HK-2 (cell line): ENCODE data around the gene ERBB3.
"Not testable (repeated sequence)": the region's sequence is repeated elsewhere in the genome, so short reads cannot be mapped to it uniquely, and the experiment has no call there.

Experiments
- DNase-seq: peaks from one replicate; pipeline ENCODE4 v3.0.0-alpha.2; 2018; ENCODE audit not compliant: unreplicated experiment

The ERBB3 gene

DNA sequence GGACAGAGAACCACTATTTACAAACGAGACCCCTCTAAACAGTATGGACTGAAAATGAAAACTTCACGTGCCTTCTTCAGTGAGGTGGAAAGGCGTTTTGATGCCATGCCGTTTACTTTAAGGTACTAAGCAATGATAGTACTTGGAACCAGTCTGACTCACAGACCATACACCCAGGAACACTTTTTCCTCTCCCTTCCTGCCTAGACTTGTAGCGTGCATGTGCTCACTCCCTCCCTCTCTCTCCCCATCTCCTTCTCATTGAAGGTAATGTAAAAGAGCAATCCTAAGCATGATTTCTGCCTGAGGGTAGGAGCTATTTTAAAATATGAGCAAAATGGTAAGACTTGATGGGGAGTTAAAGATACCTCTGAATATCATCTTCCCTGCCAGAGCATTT, 30.6 kb downstream of the ERBB3 start:
- DNase-seq = no peak

DNA sequence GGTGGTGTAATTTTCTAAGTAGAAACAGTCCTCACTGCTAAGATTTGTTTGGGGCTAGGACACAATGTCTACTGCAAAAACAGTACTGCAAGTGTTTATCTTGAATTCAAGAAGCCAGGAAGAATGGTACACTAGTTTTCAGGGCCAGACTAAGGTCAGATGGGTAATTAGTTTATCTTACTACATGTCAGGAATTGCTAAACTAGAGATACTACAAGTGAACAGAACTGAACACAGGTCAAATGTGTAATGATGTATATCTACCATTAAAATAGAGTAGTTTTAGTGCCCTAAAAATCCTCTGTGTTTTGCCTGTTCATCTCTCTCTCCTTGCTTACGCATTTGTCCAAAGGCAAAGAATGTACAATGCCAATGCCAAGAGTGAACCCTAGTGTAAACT, 34.1 kb downstream of the ERBB3 start:
- DNase-seq = no peak

DNA sequence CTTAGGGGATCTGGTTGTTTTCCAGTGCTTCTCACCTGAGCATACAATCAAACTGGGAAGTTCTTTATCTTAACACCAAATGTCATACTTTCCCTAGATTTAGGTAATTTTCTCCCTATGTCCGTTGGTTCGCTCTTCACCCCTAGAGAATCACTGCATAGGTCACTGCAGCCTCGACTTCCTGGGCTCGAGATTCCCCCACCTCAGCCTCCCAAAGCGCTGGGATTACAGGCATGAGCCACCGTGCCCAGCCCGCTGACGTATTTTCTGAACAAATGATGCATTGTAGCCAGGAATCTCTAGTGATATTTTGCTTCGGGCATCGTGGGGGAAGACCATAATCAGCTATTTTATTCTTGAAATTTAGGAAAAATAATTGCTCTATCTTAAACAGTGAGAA, 35.4 kb downstream of the ERBB3 start:
- DNase-seq = no peak

DNA sequence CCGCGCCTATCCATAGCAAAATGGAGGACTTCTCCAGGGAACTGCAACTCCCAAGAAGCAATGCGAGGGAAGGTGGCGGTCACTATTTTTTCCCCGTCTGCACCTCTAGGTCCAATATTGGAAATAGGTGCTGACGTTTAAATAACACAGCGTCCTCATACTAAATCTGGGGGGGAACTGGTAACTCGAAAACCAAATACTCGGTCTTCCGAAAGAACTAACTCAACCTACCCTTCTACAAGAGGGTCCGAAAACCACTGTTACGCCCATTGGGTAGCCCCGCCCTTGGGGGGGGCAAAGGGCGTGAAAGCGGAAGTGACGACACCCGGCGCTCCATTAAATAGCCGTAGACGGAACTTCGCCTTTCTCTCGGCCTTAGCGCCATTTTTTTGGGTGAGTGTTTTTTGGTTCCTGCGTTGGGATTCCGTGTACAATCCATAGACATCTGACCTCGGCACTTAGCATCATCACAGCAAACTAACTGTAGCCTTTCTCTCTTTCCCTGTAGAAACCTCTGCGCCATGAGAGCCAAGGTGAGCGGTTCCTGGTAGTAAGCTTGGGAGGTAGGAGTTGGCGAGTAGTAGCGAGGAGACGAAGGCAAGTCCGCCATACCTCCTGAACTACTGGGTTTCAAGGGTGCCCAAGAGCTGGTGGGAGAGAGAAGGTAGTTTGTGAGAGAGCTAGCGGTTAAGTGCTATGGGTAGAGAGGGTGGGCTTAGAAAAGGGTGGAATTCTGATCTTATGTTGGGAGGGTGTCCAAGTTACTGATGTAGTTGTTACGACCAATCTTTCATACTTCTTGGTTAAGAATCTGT, 36.5 kb downstream of the ERBB3 start, which contains the start of gene RPL41:
TSS of gene RPL41 (plus strand) at position 367 of the 815 bp plus-strand sequence.
- peak; percentile 92 for DNase-seq

DNA sequence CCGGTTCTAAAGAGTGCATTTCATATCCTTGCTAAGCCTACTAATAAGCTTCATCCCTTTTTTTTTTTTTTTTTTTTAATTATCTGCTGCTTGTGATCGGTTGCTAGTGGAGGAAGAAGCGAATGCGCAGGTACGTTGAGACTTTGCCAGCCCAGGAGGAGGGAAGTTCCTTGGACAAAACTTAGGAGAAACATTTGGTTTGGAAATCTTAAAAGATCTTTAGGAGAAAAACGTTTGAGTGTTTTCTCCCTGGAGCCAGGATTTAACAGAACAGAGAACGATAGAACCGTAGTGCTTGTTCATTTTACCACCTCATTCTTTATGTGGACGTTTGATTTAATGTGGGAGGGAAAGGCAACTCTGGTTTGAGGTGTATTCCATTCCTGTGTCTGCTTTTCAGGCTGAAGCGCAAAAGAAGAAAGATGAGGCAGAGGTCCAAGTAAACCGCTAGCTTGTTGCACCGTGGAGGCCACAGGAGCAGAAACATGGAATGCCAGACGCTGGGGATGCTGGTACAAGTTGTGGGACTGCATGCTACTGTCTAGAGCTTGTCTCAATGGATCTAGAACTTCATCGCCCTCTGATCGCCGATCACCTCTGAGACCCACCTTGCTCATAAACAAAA, 37.2 kb downstream of the ERBB3 start:
- DNase-seq = not testable (repeated sequence)

DNA sequence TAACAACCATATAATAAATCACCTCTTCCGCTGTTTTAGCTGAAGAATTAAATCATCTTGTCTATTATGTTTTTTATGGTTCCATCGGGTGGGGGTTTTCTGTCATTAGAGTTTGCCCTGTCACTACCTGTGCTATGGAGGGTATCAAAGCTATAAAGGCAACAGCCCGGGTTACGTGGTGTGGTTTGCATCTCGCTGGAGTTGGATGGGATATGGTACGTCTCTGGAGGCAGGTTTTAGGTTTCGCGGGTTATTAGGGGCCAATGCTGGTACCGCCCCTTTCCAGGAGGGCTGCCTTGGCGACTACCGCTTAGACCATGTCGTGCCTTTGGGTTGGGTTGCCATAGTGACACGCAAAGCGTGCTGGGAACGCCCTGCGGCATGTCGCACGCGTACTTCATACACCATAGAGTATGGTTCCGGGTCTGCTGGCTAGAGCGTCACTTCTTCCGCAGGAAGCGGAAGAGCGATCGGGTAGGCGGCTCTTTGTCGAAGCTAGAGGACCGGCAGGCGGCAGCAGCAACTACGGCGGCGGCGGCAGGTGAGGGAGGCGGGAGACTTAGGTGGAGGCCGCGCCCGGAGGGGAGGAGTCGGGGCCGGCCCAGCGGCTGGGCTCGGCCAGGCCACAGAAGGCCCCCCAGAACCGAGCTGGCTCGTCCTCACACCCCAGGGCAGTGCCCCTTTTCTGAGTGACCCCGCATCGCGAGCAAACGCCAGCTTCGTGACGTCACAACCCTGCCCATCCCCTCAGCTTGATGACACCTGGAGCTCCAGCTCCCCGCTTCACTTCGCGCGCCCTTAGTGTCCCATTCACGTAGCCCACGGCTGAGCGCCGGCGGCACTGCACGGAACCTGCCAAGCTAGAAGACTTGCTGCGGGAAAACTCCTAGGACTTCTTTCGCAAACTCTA, 38.1 kb downstream of the ERBB3 start, which contains the start of gene ZC3H10:
TSS of gene ZC3H10 (plus strand) at position 489 of the 910 bp plus-strand sequence. CDS start 2,297 bp downstream, outside the sequence.
- peak; percentile 99 for DNase-seq

DNA sequence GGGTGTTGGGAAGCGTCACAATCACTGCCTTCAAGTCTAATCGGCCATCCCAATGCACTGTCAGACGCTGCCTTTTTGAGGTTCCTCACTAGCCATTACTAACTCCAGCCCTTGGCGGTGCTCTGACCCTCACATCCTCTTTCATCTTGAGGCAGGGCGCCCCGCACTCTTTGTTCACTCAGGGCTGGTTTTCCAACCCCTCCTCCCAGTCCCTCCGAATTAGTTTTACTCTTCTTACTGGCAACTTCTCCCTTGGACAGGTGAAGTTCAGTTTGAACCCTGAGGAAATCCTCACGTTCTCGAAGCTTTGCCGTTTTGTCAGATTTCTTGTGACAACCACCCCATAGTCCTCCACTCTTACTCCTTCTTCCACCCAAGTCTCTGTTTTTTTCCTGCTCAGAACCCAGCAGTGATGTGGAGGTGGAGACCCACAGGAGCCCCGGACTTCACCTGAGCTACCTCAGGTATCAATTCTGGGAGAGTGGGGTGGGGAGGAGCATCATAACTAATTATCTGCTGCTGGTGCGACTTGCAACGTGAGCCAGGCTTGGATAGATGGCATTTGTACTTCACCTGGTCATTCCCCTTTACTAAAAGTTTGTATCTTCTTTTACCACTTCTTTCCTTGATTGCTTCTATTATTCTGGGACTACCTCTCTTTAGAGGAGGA, 38.9 kb downstream of the ERBB3 start:
- DNase-seq = no peak

DNA sequence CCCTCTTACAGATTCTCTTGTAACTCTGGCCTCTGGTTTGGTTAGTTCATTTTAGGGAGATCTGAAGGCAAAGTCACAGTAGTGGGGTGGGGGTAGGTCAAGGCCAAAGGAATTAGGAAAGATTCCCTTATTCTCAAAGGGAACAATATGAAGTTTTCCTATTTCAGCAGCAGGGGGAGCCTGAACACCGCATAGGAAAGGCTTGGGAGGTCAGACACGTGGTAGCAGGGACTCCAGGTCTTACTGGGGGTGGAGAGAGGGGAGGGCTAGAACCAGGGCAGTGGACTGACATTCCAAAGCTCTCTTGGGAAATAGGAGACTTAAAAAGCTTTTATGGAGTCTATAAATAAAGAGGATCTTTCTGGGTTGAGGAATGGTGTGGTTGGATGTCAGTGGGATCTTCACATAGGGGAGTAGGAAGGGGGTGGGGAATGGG, 39.4 kb downstream of the ERBB3 start:
- peak; percentile 76 for DNase-seq

DNA sequence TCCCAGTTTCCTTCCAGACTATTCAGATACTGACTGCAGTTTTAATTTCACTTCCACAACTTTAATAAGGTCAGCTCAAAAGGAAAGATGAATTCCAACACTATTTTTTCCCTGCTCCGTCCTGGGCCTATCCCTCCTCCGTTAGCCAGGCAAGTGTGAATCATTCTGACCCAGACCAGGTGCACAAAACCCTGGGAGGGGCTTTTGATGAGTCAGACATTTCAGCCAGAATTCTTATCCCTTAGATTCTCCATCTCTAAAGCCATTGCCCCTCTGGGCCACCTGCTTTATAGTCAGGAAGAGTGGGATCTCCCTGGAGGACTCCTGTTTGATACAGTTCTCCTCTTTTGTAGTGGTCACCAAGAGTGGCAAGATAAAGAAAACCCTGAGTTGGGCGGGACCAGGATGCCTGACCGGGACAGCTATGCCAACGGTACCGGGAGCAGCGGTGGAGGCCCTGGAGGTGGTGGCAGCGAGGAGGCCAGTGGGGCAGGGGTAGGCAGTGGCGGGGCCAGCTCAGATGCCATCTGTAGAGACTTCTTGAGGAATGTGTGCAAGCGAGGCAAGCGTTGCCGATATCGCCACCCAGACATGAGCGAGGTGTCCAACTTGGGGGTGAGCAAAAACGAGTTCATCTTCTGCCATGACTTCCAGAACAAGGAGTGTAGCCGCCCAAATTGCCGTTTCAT, 40.3 kb downstream of the ERBB3 start:
- DNase-seq = no peak

DNA sequence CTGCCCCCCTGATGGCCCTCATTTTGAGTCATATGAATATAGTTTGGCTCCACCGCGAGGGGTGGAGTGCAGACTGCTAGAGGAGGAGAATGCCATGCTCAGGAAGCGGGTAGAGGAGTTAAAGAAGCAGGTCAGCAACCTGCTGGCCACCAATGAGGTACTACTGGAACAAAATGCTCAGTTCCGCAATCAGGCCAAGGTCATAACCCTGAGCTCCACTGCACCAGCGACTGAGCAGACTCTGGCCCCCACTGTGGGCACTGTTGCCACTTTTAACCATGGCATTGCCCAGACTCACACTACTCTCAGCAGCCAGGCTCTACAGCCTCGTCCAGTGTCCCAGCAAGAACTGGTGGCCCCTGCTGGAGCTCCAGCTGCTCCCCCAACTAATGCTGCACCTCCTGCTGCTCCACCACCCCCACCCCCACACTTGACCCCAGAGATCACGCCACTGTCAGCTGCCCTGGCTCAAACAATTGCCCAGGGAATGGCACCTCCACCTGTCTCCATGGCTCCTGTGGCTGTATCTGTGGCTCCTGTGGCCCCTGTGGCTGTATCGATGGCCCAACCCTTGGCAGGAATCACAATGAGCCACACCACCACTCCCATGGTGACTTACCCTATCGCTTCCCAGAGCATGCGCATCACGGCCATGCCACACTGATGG, 41.4 kb downstream of the ERBB3 start:
- DNase-seq = no peak

DNA sequence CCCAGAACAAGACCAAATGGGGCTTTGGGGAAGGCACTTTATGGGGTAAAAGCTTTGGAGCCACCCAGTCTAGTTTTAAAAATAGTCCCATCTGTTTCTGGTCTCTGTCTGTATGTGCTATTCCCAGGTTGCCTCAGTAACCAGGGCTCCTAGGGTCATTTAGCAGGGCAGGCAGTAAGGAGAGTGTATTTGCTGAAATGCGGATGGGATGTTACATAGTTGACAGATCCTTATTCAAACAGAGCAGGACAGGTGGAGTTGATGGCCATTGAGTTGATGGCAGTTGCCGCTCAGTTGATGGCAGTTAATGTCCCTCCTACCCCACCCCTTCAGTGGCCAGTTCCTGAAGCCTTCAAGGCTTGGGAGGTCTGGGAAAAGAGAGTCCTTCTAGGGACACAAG, 42.7 kb downstream of the ERBB3 start:
- DNase-seq = no peak

DNA sequence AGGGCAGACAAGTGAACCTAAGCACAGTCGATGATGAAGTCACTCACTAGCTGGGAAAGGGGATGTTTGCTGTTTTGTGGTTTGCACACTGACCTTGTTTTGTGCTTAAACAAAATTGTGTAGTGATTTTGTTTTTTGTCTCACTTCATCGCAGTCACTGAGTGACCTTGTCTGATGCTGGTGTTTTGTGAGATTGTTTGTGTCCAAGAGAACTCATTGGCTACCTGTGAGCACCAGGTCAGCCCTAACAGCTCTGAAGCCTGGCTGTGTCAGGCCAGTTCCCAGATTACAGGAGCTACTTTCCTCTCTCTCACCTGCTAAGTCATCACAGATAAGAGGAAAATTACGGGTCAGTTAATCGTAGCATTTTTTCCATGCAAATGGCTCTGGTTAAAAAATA, 44.2 kb downstream of the ERBB3 start:
- DNase-seq = no peak

DNA sequence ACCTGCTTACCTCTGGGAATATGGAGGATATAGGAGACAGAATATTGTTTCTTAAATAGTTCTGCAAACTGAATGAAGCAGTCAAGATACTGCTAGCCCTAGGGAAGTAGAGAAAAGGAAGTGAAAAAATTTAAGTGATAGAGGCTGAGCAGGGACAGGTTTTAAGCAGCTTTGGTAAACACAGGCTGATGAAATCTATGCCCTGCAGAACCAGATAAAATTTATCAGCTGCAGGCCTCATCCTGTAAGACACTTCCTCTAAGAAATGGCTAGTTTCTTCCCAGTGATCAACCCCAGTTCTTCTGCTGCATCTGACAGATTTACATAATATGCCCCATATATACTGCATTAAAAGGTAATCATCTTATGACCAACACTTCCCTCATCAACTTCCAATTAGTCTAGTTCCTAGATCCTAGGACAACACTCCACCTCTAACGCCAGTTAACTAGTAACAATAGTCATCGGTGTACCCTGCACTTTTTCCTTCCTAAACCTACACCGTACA, 46.8 kb downstream of the ERBB3 start:
- DNase-seq = no peak

DNA sequence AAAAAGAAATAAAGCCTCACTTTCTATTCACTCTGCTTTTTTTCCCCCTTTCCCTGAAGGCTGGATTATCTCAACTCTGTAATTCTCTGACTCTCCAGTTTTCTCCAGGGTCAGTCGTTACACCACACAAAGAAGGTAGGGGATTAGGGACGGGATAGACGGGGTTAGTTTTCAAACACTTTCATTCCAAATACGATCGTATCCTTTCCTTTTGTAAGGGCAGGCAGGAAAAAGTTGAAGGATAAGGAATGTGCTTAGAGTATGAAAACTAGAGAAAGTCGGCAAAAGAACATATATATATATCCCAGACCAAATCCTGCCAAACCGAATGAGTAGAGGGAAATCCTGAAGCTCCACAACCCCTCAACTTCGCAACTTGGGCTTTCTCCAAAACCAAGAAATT, 47.5 kb downstream of the ERBB3 start:
- no peak for DNase-seq

DNA sequence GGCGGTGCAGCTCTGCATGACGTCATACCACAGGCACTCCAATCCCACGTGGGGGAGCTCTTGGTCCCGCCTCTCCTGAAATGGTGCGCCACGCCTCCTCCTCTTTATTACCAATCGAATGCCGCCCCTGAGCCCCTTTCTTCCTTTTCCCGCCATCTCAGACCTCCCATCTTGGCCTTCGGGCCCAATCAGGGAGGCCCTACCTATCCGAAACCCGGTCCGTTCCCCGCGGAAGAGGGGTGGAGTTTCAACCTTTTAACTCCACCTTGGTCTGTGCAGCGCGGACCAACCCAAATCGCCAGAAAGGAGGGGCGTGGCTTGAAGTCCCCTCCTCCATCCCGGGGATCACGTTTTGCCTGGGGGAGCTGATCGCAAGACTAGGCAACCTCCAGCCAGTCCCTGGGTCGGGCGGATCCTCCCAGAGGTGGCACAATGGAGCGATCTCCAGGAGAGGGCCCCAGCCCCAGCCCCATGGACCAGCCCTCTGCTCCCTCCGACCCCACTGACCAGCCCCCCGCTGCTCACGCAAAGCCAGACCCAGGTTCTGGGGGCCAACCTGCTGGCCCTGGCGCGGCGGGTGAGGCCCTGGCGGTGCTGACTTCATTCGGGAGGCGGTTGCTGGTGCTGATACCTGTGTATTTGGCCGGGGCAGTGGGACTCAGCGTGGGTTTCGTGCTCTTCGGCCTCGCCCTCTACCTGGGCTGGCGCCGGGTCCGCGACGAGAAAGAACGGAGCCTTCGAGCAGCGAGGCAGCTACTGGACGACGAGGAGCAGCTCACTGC, 48.1 kb downstream of the ERBB3 start, which contains the start of gene ESYT1:
TSS of gene ESYT1 (plus strand) at position 380 of the 782 bp plus-strand sequence. CDS start at position 433, 53 bp downstream.
- DNase-seq = peak; percentile 99

DNA sequence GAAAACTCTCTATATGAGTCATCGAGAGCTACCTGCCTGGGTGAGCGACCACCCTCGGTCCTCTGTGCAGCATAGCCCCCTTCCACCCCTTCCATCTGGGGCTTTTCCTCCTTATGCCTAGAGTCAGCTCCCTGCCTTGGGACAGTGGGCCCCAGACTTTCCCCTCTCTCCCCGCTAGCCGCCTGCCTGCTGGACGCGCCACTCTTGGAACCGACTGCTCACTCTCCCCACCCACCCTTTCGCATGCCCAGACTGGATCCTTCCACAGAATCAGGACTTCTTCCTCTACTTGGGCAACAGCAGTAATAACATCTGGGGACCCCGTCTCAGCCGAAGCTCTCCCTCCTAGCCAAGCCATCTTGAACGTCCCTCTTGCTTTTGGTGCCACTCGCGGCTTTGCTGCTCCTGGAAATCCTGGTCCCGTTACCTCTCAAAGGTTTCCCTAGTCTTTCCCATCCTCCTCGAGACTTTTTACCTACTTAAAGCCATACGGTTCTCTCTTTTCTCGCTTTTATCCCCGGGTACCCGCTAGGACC, 48.8 kb downstream of the ERBB3 start:
- no peak for DNase-seq

DNA sequence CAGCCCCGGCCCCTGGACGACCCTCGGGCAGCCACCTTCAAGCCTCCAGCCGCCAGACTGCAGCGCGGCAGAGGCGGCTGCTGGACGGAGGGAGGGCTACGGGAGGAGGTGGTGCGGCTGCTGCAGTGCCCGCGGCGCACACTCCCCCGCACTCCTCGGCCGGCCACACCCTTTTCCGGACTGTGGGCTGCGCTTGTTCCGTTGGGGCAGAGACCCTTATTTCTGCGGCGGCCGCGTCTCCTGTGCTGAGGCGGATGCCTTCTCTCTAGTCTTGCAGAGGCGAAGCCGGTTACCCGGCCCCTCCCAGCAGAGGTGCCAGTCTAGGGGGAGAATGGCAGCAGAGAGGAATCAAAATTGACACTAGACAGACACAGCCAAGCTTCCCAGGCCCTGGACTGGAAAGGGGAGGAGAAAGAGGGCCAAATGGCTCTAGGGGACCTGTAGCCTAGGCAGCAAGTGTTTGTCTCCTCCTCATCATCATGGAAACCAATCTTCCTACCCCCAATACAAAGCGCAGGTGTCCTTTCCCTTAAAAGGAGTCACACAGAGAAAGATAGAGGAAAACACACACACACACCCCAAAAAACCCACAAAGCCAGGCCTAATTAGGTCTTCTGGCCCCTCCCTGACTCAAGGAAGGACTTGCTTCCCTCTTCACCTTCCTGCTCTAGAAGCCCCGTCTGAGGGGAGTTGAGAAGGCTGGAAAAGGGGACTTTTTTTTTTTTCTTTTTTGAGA, 49.4 kb downstream of the ERBB3 start:
- DNase-seq = peak; percentile 61

DNA sequence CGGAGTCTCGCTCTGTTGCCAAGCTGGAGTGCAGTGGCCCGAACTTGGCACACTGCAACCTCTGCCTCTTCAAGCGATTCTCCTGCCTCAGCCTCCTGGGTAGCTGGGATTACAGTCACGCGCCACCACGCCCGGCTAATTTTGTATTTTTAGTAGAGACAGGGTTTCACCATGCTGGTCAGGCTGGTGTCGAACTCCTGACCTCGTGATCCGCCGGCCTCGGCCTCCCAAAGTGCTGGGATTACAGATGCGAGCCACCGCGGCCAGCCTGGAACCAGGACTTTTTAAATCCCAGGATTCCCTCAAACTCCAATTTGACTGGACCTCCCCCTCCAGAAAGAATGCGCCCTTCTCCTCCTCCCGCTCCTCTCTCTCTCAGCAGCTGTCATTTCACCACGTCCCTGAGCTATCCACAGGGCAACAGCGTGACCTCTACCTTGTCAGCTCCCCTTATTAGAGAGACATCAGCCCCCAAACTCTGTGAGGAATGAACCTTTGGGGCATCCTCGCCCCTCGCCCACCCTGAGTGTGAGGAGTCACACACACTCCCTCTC, 50.1 kb downstream of the ERBB3 start:
- DNase-seq = no peak
